NCI-H748 treated with DMSO at 0.1 percent for 48 hours (cell line): Measurements from ENCODE around the gene TOMM6.
A peak's percentile ranks its signal among the peaks of the same experiment; 100 is the strongest.
"Not testable (repeated sequence)": the region's sequence is repeated elsewhere in the genome, so short reads cannot be mapped to it uniquely, and the experiment has no call there.

Experiments
- DNase-seq: peaks from one replicate; lab custom pipeline; 2025; lab: John Stamatoyannopoulos, UW

Gene TOMM6

DNA sequence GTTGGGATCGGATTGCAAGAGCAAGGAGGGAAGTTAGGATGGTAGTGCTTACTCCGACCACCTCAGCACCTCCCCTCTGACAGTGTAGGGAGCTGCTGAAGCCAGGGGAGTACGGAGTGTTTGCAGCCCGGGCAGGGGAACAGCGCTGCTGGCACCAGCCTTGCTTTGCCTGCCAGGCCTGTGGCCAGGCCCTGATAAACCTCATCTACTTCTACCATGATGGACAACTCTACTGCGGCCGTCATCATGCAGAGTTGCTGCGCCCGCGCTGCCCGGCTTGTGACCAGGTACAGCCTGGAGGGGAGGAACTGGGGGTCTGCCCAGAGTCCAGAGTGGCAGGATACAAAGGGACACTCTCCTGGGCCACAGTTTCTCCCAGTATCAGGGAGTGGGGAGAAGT lies 2.2 kb upstream of the TOMM6 start:
- no peak for DNase-seq

DNA sequence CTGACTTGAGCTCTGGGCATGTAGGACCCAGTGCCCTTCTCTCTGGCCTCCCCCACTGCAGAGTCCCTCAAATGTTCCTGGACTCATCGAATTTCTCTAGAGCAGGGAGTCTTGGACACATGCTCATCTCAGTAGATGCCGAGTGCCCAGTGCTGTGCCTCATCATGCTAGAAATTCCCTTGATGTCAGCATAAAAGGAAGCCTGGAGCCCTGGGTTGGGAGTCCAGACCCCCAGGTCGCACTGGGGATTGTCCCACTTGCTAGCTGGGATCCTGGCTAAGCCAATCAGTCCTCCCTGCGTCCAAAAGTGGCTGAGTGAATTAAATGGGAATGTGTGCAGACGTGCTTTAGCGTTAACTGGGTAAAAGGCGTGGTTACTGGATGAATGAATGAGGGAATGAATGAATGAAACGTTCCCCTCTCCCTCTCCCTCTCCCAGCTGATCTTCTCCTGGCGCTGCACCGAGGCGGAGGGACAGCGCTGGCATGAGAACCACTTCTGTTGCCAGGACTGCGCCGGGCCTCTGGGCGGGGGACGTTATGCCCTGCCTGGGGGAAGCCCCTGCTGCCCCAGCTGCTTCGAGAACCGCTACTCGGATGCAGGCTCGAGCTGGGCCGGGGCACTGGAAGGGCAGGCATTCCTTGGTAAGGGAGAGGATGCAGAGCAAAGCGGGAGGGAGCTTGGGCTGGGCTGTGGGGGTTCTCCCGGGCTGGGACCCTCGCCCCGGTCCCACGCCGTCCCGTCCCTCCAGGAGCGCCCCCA lies 1.6 kb upstream of the TOMM6 start:
- DNase-seq, result no peak

- DNase-seq, result peak; percentile 51
Measured at GRCh38 chr6:41786451-41787218, 859 bp upstream of the TOMM6 start.

DNA sequence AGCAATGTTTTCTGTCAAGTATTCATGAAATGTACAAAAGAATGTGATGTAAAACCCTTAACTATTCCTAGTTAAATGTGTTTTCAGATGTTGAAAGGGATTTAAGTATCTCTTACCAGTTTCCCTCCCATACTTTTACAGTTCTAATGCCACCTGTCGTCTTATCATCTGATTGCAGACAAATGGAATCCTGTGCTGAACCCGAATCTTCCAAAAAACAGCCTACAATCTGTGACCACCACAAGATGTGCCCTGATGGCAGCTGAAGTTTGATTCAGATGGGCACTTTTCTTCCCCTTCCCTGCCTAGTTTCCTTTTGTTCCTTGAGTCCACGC lies 1.9 kb downstream of the TOMM6 start:
- no peak for DNase-seq

GRCh38 chr6:41790045-41790444 lies 2.6 kb downstream of the TOMM6 start:
- DNase-seq, result no peak

DNA sequence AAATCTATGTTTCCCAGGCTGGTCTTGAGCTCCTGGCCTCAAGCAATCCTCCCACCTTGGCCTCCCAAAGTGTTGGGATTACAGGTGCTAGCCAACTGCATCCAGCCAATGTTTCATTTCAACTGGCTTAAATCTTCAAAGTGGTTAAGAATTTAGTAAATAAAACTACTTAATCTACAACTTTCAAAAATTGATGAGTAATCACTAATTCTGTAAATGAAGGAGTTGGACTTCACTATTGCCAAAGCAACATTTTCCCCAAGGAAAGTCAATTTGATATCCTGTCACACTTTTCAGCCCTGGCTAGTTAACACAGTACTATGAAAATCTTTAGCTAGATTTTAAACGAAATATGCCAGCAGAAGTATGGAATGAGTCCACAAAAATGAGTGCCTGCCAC lies 3.8 kb downstream of the TOMM6 start:
- DNase-seq, result no peak

- DNase-seq, result no peak
Measured at GRCh38 chr6:41791984-41792383, 4.5 kb downstream of the TOMM6 start.

DNA sequence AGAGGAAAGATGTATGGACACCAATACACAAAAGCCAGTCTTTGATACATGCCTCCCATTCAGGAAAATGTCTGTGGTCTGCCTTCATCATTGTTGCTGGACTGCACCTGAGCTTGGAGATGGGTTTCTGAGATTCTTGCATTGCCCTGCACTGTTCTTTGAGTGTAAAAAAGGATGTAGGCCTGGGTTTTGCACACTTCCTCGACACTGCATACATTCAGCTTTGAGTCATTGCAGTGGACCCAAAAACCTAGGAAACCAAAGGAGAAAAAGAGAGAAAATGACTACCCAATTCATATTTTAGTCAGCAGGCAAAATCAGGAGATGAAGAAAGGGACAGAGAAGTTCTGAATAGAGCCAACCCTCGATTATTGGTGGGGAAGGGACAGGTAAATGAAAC lies 9.0 kb downstream of the TOMM6 start:
- DNase-seq, result no peak

DNA sequence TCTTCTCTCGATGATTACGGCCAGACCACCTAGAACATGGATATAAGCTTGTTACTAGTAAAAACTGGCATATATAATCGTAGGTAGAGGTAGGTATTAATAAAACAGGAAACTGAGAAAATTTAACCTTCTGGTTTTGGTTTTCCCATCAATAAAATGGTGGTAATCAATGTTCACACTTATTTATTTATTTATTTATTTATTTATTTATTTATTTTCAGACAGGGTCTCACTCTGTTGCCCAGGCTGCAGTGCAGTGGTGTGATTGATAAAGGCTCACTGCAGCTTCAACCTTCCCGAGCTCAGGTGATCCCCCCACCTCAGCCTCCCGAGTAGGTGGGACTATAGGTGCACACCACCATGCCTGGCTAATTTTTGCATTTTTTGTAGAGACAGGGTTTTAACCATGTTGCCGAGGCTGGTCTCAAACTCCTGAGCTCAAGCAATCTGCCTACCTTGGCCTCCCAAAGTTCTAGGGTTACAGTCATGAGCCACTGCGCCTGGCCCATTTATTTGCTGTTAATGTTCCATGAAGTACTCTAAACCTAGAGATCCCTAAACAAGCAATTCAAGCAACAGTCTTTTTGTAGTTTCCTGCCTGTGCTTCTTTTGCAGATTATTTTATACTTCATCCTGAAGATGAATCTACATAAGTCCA lies 11.5 kb downstream of the TOMM6 start:
- no peak for DNase-seq

DNA sequence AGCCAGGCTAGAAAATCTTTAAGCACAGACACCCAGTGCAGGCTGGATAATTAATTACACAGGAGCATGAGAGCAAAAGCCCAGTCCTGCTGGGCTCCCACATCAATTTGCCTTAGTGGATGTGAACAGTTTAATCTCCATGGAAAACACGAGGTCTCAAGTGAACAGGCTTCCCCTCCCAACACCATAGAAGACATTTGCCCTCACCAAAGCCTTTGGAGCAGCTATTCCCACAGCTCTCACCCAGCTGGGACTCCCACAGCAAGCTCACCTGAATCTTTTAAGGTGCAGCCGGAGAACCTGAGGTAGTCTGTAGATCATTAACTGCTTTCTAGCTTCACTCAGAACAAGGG lies 12.0 kb downstream of the TOMM6 start:
- DNase-seq, result no peak

GRCh38 chr6:41801380-41801779 lies 13.9 kb downstream of the TOMM6 start:
- DNase-seq, result no peak

GRCh38 chr6:41805830-41806774 lies 18.6 kb downstream of the TOMM6 start:
- DNase-seq, result no peak

- DNase-seq, result no peak
Measured at GRCh38 chr6:41811095-41811494, 23.6 kb downstream of the TOMM6 start.

GRCh38 chr6:41811946-41812345 lies 24.5 kb downstream of the TOMM6 start:
- not testable (repeated sequence) for DNase-seq

GRCh38 chr6:41813469-41813868 lies 26.0 kb downstream of the TOMM6 start:
- DNase-seq, result no peak

- no peak for DNase-seq
Measured at GRCh38 chr6:41813956-41814355, 26.5 kb downstream of the TOMM6 start.

DNA sequence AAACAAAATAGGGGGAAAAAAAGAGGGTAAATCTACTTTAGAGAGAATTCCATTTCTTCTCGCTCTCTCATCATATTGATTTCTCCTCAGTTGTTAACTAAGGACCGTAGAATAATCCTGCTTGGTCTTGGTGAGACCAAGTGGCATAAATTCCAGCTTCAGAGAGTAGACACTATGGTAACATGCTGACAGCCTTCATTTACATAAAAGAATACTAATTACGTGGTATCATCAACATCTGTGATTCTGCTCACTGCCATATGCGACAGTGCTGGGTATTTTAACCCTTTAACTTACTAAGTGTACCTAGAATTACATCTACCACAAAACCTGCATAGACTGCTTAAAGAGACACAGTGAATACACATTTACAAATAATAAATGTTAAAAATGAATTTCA lies 27.1 kb downstream of the TOMM6 start:
- DNase-seq, result no peak

GRCh38 chr6:41815587-41815986 lies 28.1 kb downstream of the TOMM6 start:
- DNase-seq, result no peak

- no peak for DNase-seq
Measured at GRCh38 chr6:41818271-41819054, 31.0 kb downstream of the TOMM6 start.

GRCh38 chr6:41821266-41821665 lies 33.8 kb downstream of the TOMM6 start:
- no peak for DNase-seq

DNA sequence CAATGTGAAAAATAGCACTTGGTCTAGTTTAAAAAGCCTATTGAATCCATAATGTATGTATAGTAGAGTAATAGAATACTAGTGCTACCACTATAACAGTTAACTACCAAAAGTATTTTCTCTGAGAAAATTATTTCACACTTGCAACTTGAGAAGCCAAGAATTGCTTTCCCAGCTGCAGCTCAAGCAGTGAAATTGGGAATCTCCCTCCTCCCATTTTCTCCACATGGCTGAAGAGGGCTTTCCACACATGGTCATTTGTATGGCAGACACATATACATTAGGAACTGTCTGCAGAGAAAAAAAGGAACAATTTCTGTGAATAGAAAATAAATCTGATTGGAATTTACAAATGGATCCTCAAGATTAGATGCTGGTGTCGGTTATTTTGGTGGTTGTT lies 34.5 kb downstream of the TOMM6 start:
- DNase-seq, result no peak
